Esophagus squamous epithelium (tissue), 5 donors: ENCODE results near the gene PDP2. TPM values are rescaled to one million over a fixed set of nuclear protein-coding genes. Genes with fewer than 3 reads are reported as not detected.

ENCODE experiments used
- DNase-seq: peaks from one replicate; lab custom pipeline; 2025; lab: John Stamatoyannopoulos, UW
- H3K27ac ChIP-seq, 4 donors: fragments of 200-600 bp; sonication (generic); one replicate each; pipeline ENCODE4 v1.5.1; 2016 to 2019; ENCODE audit warnings: mild to moderate bottlenecking in 1 of 4
- H3K27me3 ChIP-seq, 4 donors: fragments of 200-600 bp; sonication (generic); 1 replicate in 3 of 4; 2 replicates in 1 of 4; pipeline versions ENCODE4 v1.5.1 to v1.6.0; 2017 to 2021; ENCODE audit warnings: antibody characterized with exemption in 1 of 4
- H3K36me3 ChIP-seq, 3 donors: fragments of 200-600 bp; sonication (generic); one replicate each; pipeline ENCODE4 v1.5.1; 2016 to 2019
- H3K4me1 ChIP-seq, 3 donors: fragments of 200-600 bp; sonication (generic); one replicate each; pipeline ENCODE4 v1.5.1; 2017 to 2019
- H3K4me3 ChIP-seq, 4 donors: fragments of 200-600 bp; sonication (generic); 1 replicate in 3 of 4; 2 replicates in 1 of 4; pipeline ENCODE4 v1.5.1; 2016 to 2019; ENCODE audit warnings: mild to moderate bottlenecking in 2 of 4, moderate library complexity in 1 of 4
- H3K9me3 ChIP-seq, 3 donors: fragments of 200-600 bp; sonication (generic); one replicate each; pipeline ENCODE4 v1.5.1; 2016 to 2019
- POLR2A ChIP-seq, 4 donors: fragments of 450-650 bp; IDR thresholded peaks; one replicate each; pipeline ENCODE4 v1.6.1; 2017; ENCODE audit warnings: antibody characterized with exemption in 4 of 4, mild to moderate bottlenecking in 4 of 4, moderate library complexity in 3 of 4
- WGBS, 2 donors: methylation state at CpG; one replicate each; pipeline ENCODE4 v1.1.5; 2018; 5-methylcytosine and 5-hydroxymethylcytosine counted together
- intact Hi-C: fragments of 100-400 bp; cut with DNase I; formaldehyde crosslinking; loops from one replicate; pipeline ENCODE4 v1.15.0; 2022
- total RNA-seq, 4 donors: library from RNA; depleted of rRNA; stranded (reverse); fragments of >200 nt; gene quantifications; one replicate each; pipeline ENCODE4 v1.1.0, GENCODE V29; 2016
- TF ChIP-seq, protein P1 (sequence below), 6 experiments: fragments of 450-650 bp in 4 of 6; fragments of 200-600 bp in 2 of 6; sonication (generic) in 2 of 6; IDR thresholded peaks; one replicate each; pipeline ENCODE4 v1.5.1; 2016 to 2019; ENCODE audit warnings: antibody characterized with exemption in 6 of 6, mild to moderate bottlenecking in 4 of 6, moderate library complexity in 4 of 6
- donor health status: DM: yes; HTN: yes; CAD: no.

PDP2 gene
- total RNA-seq, 4 donors from 2014 or later = 4.1 to 12.9 (median 9.4) TPM

- Histone ChIP-seq H3K36me3 (no peaks in the 10 kb centered on the region), H3K27me3 (no peaks in the 10 kb centered on the region), H3K9me3 (no peaks in the 10 kb centered on the region), H3K27ac (no peak overlapping the region), H3K4me1 (peaks cover 9 to 25% (median 14%) of the 10 kb centered on the region in 3 donors), H3K4me3 (no peak overlapping the region)
- WGBS, 2 donors = 100% methylated on average over 1 to 3 of the region's 3 CpGs
- DNase-seq = no peak
- intact Hi-C loops = no loop called here
- TF ChIP-seq, protein P1, sequence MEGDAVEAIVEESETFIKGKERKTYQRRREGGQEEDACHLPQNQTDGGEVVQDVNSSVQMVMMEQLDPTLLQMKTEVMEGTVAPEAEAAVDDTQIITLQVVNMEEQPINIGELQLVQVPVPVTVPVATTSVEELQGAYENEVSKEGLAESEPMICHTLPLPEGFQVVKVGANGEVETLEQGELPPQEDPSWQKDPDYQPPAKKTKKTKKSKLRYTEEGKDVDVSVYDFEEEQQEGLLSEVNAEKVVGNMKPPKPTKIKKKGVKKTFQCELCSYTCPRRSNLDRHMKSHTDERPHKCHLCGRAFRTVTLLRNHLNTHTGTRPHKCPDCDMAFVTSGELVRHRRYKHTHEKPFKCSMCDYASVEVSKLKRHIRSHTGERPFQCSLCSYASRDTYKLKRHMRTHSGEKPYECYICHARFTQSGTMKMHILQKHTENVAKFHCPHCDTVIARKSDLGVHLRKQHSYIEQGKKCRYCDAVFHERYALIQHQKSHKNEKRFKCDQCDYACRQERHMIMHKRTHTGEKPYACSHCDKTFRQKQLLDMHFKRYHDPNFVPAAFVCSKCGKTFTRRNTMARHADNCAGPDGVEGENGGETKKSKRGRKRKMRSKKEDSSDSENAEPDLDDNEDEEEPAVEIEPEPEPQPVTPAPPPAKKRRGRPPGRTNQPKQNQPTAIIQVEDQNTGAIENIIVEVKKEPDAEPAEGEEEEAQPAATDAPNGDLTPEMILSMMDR (IDR thresholded peaks at IDR 0.05) = no peak
- no peak for TF ChIP-seq POLR2A (IDR thresholded peaks at IDR 0.05)
These were observed 8.5 kb upstream of the PDP2 start for GRCh38 chr16:66871840-66872239.

DNA sequence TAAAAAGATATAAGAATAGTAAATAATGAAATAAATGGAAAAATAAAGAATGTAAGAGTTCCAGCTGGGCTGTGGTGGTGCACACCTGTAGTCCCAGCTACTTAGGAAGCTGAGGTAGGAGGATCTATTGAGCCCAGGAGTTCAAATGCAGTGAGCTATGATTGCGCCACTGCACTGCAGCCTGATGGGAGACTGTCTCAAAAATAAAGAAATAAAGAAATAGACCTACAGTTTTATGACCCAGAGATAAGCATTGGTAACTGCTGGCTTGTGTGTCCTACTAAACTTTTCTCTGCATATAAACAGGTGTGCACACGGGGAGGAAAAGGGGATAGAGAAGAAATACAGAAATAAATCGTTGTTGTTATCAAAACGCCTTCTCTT is 7.8 kb upstream of the PDP2 start:
- DNase-seq = no peak
- 47 to 53% methylated on average over 4 of the region's 4 CpGs for WGBS, 2 donors
- H3K9me3 ChIP-seq = no peaks in the 10 kb centered on the region
- H3K27me3 ChIP-seq = no peaks in the 10 kb centered on the region
- H3K27ac ChIP-seq = peak overlapping the region in 3 of 4 donors; percentile 19 to 86 (median 49)
- no peak for TF ChIP-seq POLR2A (IDR thresholded peaks at IDR 0.05)
- TF ChIP-seq, protein P1 (IDR thresholded peaks at IDR 0.05) = no peak
- intact Hi-C loops = no loop called here
- H3K36me3 ChIP-seq = no peaks in the 10 kb centered on the region
- H3K4me1 ChIP-seq = peaks cover 9 to 25% (median 14%) of the 10 kb centered on the region in 3 donors
- H3K4me3 ChIP-seq = peak overlapping the region in 3 of 4 donors; percentile 32 to 46 (median 36)

GRCh38 chr16:66872943-66873684 is 7.2 kb upstream of the PDP2 start:
- peak; percentile 57 for DNase-seq
- 4 to 5% methylated on average over 16 to 24 of the region's 39 CpGs for WGBS, 2 donors
- H3K36me3 ChIP-seq = no peaks in the 10 kb centered on the region
- H3K4me3 ChIP-seq = peak overlapping the region; percentile 8 to 46 (median 34)
- H3K4me1 ChIP-seq = peaks cover 9 to 20% (median 14%) of the 10 kb centered on the region in 3 donors
- H3K27ac ChIP-seq = peak overlapping the region; percentile 19 to 86 (median 44)
- no peaks in the 10 kb centered on the region for H3K9me3 ChIP-seq
- intact Hi-C loops = no loop called here
- TF ChIP-seq, protein P1 (IDR thresholded peaks at IDR 0.05) = peak; percentile 75 to 94 (median 89)
- TF ChIP-seq POLR2A (IDR thresholded peaks at IDR 0.05) = no peak
- H3K27me3 ChIP-seq = no peaks in the 10 kb centered on the region

GRCh38 chr16:66873685-66874055 is 6.6 kb upstream of the PDP2 start:
- H3K4me3 ChIP-seq = no peak overlapping the region
- H3K27me3 ChIP-seq = no peaks in the 10 kb centered on the region
- intact Hi-C loops = no loop called here
- no peak for TF ChIP-seq POLR2A (IDR thresholded peaks at IDR 0.05)
- TF ChIP-seq, protein P1 (IDR thresholded peaks at IDR 0.05) = no peak
- no peaks in the 10 kb centered on the region for H3K36me3 ChIP-seq
- H3K9me3 ChIP-seq = no peaks in the 10 kb centered on the region
- no peak for DNase-seq
- peak overlapping the region in 3 of 4 donors; percentile 19 to 86 (median 49) for H3K27ac ChIP-seq
- H3K4me1 ChIP-seq = peaks cover 9 to 17% (median 14%) of the 10 kb centered on the region in 3 donors

GRCh38 chr16:66874079-66874775 is 6.1 kb upstream of the PDP2 start:
- no peaks in the 10 kb centered on the region for H3K36me3 ChIP-seq
- TF ChIP-seq, protein P1 (IDR thresholded peaks at IDR 0.05) = no peak
- no peak for TF ChIP-seq POLR2A (IDR thresholded peaks at IDR 0.05)
- peak overlapping the region in 2 of 4 donors; percentile 10 to 47 for H3K27ac ChIP-seq
- intact Hi-C loops = no loop called here
- no peaks in the 10 kb centered on the region for H3K9me3 ChIP-seq
- H3K4me1 ChIP-seq = peaks cover 9 to 17% (median 14%) of the 10 kb centered on the region in 3 donors
- WGBS, 2 donors = 22 to 27% methylated on average over 1 of the region's 1 CpG
- DNase-seq = no peak
- no peak overlapping the region for H3K4me3 ChIP-seq
- H3K27me3 ChIP-seq = no peaks in the 10 kb centered on the region
